Stimulated activated CD8-positive, alpha-beta memory T cell treated with anti-CD3 and anti-CD28 coated beads, Interleukin-7, amount 100 ng/mL, for 24 hours (primary cell): ENCODE results near the gene SNX32.

Experiments
- DNase-seq: peaks from one replicate; pipeline ENCODE4 v3.0.0-alpha.2; 2020; ENCODE audit warnings: low read depth

SNX32 gene

GRCh38 chr11:65797711-65798110 lies 36.1 kb upstream of the SNX32 start:
- DNase-seq, result no peak

- no peak for DNase-seq
Measured at GRCh38 chr11:65798882-65799281, 34.9 kb upstream of the SNX32 start.

DNA sequence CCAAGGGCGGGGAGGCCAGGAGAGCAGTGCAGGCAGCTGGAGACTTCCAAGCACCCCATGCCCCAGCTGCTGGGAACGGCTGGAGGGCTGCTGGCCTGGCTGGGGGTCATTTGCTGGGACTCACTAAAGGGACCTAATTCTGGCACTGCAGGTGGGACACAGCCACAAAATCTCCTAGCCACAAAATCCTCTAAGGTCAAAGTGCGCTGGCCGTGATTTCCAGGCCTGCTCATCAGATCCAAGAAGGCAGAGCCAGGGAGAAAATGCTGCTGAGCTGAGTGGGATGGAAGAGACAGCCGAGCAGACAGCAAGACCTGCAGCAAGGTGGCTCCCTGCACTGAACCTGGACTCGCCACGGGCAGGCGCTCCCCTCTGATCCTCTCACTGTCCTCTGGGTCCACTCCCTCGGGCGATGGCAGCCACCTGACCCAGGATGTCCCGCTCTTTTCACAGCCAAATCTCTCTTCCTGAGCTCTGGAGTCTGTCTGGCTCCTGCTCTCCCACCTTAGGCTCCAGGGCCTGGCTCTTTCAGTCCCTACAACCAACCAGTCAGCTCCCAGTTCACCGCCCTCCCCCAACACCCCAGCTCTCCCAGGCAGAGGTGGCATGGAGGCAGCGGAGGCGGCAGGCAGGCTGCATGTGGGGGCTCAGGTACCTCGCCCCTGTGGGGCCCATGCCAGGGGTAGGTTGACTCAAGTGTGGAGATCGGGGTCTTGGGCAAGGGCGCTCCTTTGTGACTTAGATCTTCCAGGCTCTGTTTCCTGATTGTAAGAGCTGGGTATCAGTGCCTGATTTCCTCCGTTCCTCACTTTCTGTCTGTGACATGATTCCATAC lies 32.4 kb upstream of the SNX32 start:
- no peak for DNase-seq

GRCh38 chr11:65802841-65803240 lies 30.9 kb upstream of the SNX32 start:
- DNase-seq, result no peak

DNA sequence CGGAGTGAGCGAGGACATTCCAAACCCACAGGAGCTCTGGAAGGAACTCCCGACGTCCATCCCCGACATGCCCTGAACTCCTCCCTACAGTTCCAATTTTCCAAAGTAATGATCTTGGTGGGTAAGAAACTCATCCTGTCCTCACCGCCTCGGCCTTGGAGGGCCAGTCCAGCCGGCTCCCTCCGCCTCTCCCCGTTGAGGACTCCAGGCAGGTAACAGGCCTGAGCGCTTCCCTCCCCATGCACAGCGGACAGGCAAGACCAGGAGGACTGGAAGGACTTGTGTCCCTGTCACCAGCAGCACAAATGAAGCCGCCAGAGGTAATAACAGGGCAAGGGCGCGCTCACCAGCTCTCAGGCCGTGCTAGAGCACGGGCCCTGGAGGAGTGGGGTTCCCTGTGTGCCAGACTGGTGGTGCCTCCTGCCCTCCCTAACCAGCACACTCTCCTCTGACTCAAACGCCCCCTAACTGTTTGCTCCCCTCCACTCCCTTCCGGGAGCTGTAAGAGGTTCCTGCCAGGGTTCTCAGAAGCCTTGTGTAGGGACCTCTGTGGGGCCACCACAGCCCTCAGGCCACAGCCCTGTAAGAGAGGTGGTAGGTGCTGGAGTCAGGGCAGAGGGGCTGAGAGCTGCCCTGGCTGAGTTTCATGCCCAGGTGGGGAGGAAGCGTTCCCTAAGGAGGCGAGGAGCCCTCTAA lies 29.8 kb upstream of the SNX32 start:
- no peak for DNase-seq

GRCh38 chr11:65806979-65807378 lies 26.8 kb upstream of the SNX32 start:
- DNase-seq, result no peak

DNA sequence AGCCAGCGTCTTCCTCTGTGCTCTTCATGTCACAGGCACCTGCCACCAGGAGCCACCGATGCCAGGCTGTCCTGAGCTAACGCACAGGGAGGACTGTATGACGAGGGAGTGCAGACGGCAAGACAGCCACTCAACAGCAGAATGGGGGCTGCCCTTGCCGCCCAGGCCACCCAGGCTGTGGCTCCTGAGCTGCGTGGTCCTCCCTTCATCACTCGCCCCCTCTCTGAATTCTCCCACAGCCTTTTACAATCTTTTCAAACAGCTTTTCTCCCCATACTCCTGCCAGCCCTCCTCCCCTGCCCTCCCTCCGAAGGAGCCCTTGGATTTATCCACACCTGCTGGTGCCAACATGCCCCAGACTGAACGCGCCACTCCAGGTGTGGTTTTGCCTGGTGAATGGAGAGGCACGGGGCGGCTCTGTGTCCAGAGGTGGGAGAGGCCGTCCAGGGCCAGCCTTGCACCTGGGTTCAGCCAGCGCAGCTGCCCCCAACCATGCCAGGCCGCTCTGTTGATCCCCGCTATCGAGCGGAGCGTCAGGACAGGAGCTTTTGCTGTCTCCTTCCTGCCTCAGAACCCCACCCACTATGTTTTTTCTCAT lies 24.9 kb upstream of the SNX32 start:
- DNase-seq, result no peak

- DNase-seq, result no peak
Measured at GRCh38 chr11:65809496-65809895, 24.3 kb upstream of the SNX32 start.

GRCh38 chr11:65810046-65810868 lies 23.5 kb upstream of the SNX32 start:
- no peak for DNase-seq

DNA sequence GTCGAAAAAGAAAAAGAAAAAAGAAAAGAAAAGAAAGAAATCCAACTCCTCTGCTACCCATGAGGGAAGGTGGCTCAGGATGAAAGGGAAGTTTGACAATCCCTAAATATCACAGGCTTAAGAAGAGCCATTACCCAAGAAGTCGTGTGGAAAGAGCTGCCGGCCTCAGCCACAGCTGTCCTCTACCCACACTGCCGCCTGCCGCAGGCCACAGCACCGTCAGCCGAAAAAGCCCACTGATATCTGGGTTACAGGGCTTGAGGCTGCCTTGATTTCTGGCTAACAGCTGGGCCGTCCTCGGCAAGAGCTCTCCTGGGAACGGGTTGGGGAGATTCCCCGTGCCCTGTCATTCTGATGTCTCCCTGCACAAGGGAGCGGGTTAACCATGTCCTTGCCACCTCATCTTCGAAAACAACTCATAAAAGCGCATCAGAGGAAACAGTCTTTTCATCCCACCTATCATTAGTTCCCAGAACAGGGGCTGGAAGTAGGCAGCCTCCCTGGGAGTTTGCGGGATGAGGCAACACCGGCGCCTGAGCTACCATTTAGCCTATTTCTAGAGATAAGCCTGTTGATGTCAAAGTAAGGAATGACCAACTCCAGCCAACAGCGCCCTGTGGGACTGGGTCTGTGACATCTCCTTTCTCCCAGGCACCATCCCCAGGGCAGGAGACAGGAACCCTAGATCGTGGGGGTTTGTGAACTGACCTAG lies 21.8 kb upstream of the SNX32 start:
- DNase-seq, result no peak

DNA sequence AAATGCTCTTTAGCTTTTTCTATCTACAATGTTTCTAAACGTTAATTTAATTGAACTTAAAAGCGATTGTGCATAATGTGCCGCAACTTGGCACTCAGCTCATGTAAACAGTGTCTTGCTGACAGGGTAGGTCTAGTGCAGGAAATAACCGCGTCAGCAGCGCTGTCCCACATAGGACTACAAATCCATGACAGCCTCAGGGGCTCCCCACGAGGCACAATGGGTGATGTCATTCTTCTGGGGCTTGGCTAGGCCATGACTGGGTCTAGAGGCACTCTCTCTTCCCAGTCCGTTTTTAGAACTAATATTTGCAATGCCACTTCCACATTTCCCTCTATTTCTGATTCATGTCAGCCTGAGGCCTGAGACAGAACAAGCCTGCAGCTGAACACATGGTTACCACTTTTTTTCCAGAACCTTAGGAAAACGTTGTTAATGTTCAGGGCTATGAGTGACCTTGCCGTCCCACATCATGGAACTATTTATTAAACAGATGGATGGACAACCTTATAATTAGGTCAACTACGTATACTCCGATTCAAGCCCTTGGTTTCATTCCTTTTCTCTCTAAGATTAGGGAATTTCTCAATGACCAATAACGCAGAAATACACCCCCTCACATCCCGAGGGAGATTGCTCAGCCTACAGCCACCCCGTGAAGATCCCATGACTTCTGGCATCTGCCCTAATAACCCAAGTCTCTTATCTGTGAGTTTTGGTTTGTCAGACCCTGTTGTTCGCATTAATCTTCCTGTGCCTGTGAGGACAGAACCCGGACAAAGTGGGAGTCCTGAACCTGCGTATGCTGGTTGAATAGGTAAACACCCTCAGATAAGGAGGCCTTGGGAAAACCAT lies 19.4 kb upstream of the SNX32 start:
- DNase-seq, result no peak

GRCh38 chr11:65814986-65815565 lies 18.7 kb upstream of the SNX32 start:
- no peak for DNase-seq

DNA sequence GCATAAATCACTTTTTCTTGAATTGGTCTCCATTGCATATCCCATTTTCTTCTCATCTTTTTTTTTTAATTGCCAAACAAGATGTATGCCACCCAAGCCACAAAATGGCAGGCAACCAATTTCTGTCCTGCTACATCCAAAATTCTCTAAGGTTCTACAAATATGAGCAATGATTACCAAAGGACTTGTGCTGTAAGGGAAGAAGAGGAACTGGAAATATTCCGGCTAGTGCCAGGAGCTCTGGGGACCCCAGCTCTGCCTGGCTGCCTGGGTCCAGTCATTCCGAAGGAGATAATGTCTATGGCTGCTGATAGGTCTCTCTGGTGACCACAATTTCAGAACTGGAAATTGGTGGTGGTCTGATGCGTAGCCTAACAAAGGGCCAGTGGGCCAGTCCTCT lies 17.1 kb upstream of the SNX32 start:
- no peak for DNase-seq

GRCh38 chr11:65817312-65817834 lies 16.4 kb upstream of the SNX32 start:
- no peak for DNase-seq

DNA sequence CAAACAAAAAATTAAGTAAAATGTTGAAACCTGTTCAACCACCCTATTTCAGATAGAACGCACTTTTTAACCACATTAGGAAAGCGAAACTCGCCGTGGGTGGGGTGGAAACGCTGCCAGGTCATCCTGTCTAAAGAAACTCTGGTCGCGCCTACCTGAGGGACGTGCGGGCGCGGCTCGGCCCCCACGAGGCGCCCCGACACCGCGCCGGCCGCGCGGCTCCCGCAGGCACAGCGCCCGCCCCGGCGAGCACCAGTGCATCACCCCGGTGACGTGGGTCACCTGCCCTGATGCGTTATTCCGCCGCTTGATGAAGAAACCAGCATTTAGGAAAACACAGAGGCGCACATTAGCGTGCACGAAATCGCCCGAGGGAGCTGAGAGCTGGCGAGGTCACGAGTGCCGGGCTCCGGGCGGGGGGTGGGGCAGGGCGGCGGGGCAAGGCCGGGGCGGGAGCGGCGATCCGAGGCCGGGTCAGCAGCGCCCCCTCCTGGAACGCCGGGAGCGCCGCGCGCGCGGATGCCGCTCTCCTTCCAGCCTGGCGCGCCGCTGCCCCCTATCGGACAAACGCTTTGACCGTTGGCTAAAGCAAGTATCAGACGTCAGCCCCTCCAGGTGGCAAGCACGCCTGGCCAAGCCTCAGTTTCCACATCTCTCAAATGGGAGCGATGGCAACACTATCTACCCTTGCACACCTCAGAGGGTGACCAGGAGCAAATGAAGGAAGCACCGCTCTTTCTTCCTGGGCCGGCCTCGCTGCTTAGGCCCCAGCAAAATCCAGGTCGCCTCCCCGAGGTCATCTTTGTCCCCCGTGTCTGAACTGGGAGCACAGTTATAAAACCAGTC lies 15.7 kb upstream of the SNX32 start:
- DNase-seq, result peak; percentile 96

GRCh38 chr11:65821107-65821506 lies 12.7 kb upstream of the SNX32 start:
- DNase-seq, result no peak

GRCh38 chr11:65822776-65823528 lies 10.8 kb upstream of the SNX32 start:
- no peak for DNase-seq

- no peak for DNase-seq
Measured at GRCh38 chr11:65826984-65827735, 6.6 kb upstream of the SNX32 start.
